ENCODE results near the gene MST1R. TPM values are rescaled to one million over a fixed set of nuclear protein-coding genes. Genes with fewer than 3 reads are reported as not detected.

The MST1R gene
- total and polyA plus RNA-seq, 9 of the 15 experiments (the other 6 are each of a cell fraction or from before 2014, with no cell fraction given), result 1.3 to 10.0 (median 3.8) TPM

DNA sequence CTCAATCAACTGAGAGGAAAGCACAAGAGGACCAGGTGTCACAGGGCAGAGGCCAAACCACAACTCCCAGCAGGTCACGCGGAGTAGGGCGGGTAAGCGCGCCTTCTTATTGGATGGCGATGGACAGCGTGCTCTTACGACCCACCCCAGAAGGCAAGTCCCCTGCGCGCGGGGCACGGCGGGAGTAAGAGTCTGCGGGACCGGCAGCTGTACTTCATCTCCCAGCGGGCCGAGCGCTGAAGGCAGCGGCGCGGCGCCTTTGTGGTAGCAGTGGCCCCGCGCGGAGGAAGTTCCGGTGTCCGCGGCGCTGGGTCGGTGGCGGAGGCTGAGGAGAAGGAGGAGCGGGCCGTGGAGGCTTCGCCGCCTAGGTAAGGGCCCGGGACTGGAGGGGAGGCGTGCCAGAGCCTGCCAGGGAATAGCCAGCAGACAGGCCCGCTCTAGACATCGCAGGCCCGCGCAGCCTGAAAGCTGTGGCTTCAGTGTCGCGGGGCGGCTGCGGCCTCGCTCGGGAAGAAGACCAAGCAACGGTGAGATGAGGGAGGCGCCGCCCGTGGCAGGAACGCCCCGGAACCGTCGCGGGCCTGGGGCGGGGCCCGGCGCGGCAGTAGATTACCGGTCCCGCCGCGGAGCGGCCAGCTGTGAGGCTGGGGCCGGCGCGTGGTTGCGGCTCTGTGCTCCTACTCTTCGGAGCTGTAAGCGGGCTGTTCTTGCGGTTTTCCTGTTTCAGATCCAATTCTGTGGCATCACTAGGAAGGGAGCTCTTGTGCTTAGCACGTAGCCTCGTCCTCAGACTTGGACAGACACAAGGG is 36.4 kb upstream of the MST1R start, which contains the start of gene RBM6 (continued):
- 0 out of 2 replicates have a peak, but pooled peaks have one; percentile 53 for TF ChIP-seq ZNF431 (CRISPR knock-in tag; IDR thresholded peaks at IDR 0.05)
- TF ChIP-seq RB1 (IDR thresholded peaks at IDR 0.05; ENCODE audit: low read depth), result peak; percentile 81
- TF ChIP-seq, protein P1, sequence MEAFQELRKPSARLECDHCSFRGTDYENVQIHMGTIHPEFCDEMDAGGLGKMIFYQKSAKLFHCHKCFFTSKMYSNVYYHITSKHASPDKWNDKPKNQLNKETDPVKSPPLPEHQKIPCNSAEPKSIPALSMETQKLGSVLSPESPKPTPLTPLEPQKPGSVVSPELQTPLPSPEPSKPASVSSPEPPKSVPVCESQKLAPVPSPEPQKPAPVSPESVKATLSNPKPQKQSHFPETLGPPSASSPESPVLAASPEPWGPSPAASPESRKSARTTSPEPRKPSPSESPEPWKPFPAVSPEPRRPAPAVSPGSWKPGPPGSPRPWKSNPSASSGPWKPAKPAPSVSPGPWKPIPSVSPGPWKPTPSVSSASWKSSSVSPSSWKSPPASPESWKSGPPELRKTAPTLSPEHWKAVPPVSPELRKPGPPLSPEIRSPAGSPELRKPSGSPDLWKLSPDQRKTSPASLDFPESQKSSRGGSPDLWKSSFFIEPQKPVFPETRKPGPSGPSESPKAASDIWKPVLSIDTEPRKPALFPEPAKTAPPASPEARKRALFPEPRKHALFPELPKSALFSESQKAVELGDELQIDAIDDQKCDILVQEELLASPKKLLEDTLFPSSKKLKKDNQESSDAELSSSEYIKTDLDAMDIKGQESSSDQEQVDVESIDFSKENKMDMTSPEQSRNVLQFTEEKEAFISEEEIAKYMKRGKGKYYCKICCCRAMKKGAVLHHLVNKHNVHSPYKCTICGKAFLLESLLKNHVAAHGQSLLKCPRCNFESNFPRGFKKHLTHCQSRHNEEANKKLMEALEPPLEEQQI (IDR thresholded peaks at IDR 0.05), result no peak
- TF ChIP-seq TEAD2 (tag; IDR thresholded peaks at IDR 0.05), result no peak
- no peak for TF ChIP-seq ZNF695 (CRISPR knock-in tag; IDR thresholded peaks at IDR 0.05)
- TF ChIP-seq, protein P2, sequence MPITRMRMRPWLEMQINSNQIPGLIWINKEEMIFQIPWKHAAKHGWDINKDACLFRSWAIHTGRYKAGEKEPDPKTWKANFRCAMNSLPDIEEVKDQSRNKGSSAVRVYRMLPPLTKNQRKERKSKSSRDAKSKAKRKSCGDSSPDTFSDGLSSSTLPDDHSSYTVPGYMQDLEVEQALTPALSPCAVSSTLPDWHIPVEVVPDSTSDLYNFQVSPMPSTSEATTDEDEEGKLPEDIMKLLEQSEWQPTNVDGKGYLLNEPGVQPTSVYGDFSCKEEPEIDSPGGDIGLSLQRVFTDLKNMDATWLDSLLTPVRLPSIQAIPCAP (CRISPR knock-in tag; IDR thresholded peaks at IDR 0.05; ENCODE audit: borderline replicate concordance), result no peak
- no peak for TF ChIP-seq ZNF408 (CRISPR knock-in tag; IDR thresholded peaks at IDR 0.05; ENCODE audit: low read depth)
- TF ChIP-seq JUN (IDR thresholded peaks at IDR 0.05; ENCODE audit: borderline replicate concordance, low read depth, low read length), result peak; percentile 52; the same call in 1 of the 2 replicates
- TF ChIP-seq JUN (CRISPR knock-in tag; IDR thresholded peaks at IDR 0.05; ENCODE audit: borderline replicate concordance), result no peak
- no peak for TF ChIP-seq PTTG1 (tag; IDR thresholded peaks at IDR 0.05; ENCODE audit: low read depth)
- TF ChIP-seq, protein P3, sequence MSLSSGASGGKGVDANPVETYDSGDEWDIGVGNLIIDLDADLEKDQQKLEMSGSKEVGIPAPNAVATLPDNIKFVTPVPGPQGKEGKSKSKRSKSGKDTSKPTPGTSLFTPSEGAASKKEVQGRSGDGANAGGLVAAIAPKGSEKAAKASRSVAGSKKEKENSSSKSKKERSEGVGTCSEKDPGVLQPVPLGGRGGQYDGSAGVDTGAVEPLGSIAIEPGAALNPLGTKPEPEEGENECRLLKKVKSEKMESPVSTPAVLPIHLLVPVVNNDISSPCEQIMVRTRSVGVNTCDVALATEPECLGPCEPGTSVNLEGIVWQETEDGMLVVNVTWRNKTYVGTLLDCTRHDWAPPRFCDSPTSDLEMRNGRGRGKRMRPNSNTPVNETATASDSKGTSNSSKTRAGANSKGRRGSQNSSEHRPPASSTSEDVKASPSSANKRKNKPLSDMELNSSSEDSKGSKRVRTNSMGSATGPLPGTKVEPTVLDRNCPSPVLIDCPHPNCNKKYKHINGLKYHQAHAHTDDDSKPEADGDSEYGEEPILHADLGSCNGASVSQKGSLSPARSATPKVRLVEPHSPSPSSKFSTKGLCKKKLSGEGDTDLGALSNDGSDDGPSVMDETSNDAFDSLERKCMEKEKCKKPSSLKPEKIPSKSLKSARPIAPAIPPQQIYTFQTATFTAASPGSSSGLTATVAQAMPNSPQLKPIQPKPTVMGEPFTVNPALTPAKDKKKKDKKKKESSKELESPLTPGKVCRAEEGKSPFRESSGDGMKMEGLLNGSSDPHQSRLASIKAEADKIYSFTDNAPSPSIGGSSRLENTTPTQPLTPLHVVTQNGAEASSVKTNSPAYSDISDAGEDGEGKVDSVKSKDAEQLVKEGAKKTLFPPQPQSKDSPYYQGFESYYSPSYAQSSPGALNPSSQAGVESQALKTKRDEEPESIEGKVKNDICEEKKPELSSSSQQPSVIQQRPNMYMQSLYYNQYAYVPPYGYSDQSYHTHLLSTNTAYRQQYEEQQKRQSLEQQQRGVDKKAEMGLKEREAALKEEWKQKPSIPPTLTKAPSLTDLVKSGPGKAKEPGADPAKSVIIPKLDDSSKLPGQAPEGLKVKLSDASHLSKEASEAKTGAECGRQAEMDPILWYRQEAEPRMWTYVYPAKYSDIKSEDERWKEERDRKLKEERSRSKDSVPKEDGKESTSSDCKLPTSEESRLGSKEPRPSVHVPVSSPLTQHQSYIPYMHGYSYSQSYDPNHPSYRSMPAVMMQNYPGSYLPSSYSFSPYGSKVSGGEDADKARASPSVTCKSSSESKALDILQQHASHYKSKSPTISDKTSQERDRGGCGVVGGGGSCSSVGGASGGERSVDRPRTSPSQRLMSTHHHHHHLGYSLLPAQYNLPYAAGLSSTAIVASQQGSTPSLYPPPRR (CRISPR knock-in tag; IDR thresholded peaks at IDR 0.05; ENCODE audit: borderline replicate concordance), result no peak
- no peak for TF ChIP-seq HNRNPH1 (optimal IDR thresholded peaks at IDR 0.05; ENCODE audit: low read depth, low read length)
- TF ChIP-seq SREBF1 (IDR thresholded peaks at IDR 0.05; ENCODE audit: borderline replicate concordance, low read depth, low read length), result peak; percentile 30; the same call in 1 of the 2 replicates
- TF ChIP-seq TAL1 (IDR thresholded peaks at IDR 0.05), result no peak
- TF ChIP-seq, protein P4, sequence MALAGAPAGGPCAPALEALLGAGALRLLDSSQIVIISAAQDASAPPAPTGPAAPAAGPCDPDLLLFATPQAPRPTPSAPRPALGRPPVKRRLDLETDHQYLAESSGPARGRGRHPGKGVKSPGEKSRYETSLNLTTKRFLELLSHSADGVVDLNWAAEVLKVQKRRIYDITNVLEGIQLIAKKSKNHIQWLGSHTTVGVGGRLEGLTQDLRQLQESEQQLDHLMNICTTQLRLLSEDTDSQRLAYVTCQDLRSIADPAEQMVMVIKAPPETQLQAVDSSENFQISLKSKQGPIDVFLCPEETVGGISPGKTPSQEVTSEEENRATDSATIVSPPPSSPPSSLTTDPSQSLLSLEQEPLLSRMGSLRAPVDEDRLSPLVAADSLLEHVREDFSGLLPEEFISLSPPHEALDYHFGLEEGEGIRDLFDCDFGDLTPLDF (CRISPR knock-in tag; IDR thresholded peaks at IDR 0.05), result peak; percentile 18
- no peak for TF ChIP-seq STAT5A (IDR thresholded peaks at IDR 0.05; ENCODE audit: borderline replicate concordance, low read length)
- no peak for TF ChIP-seq TARDBP (IDR thresholded peaks at IDR 0.05)
